CD4-positive, CD25-positive, alpha-beta regulatory T cell (primary cell): ENCODE results near the gene CALML3. TPM values are rescaled to one million over a fixed set of nuclear protein-coding genes. Genes with fewer than 3 reads are reported as not detected.
A peak's percentile ranks its signal among the peaks of the same experiment; 100 is the strongest.

Source experiments
- ATAC-seq, 2 donors: fragments of 150-1000 bp; cut with Tn5 transposase; one replicate each; pipeline ENCODE4 v1.10.0; 2021; ENCODE audit warnings: low read depth in 2 of 2, moderate number of reproducible peaks in 2 of 2, moderate library complexity in 1 of 2
- DNase-seq, 3 donors: peaks; one replicate each; pipeline versions ENCODE4 v3.0.0 to v3.0.0-alpha.2; 2012 to 2022; ENCODE audit warnings: mixed read lengths in 1 of 3
- H3K27ac ChIP-seq: one replicate; pipeline ENCODE4 v1.7.0; 2013; ENCODE audit warnings: mild to moderate bottlenecking, low read length; ENCODE audit not compliant: insufficient read depth, poor library complexity, severe bottlenecking
- H3K27me3 ChIP-seq: one replicate; pipeline ENCODE4 v1.7.0; 2013; ENCODE audit warnings: low read length; ENCODE audit not compliant: control insufficient read depth, insufficient read depth
- H3K36me3 ChIP-seq: one replicate; pipeline ENCODE4 v1.7.0; 2013; ENCODE audit warnings: mild to moderate bottlenecking, low read length, moderate library complexity; ENCODE audit not compliant: control insufficient read depth, insufficient read depth
- H3K4me1 ChIP-seq: 2 replicates; pipeline ENCODE4 v1.7.0; 2013; ENCODE audit warnings: mild to moderate bottlenecking, low read length; ENCODE audit not compliant: insufficient read depth, control insufficient read depth, poor library complexity, severe bottlenecking
- H3K4me3 ChIP-seq: one replicate; pipeline ENCODE4 v1.7.0; 2013; ENCODE audit warnings: low read depth, mild to moderate bottlenecking, low read length, moderate library complexity
- H3K9me3 ChIP-seq, 2 experiments: 1 replicate in 1 of 2; 2 replicates in 1 of 2; pipeline ENCODE4 v1.7.0; 2013; ENCODE audit warnings: low read length in 2 of 2, mild to moderate bottlenecking in 1 of 2, moderate library complexity in 1 of 2; ENCODE audit not compliant: control insufficient read depth in 2 of 2
- H3K27ac Mint-ChIP-seq, 3 donors: one replicate each; pipeline ENCODE4 v1.8.0; 2020 to 2022; ENCODE audit warnings: mild to moderate bottlenecking in 3 of 3, mixed read lengths in 3 of 3, moderate library complexity in 2 of 3
- H3K27me3 Mint-ChIP-seq: one replicate; pipeline ENCODE4 v1.8.0; 2022; ENCODE audit warnings: mild to moderate bottlenecking, mixed read lengths
- H3K36me3 Mint-ChIP-seq: one replicate; pipeline ENCODE4 v1.8.0; 2020; ENCODE audit warnings: mixed read lengths
- H3K4me1 Mint-ChIP-seq, 4 donors: one replicate each; pipeline ENCODE4 v1.8.0; 2020 to 2022; ENCODE audit warnings: mixed read lengths in 4 of 4, mild to moderate bottlenecking in 1 of 4
- H3K4me3 Mint-ChIP-seq, 4 donors: one replicate each; pipeline ENCODE4 v1.8.0; 2020 to 2022; ENCODE audit warnings: mild to moderate bottlenecking in 4 of 4, mixed read lengths in 4 of 4, moderate library complexity in 3 of 4
- H3K9me3 Mint-ChIP-seq, 7 donors: one replicate each; pipeline ENCODE4 v1.8.0; 2020 to 2022; ENCODE audit warnings: mixed read lengths in 7 of 7, mild to moderate bottlenecking in 3 of 7, moderate library complexity in 2 of 7
- polyA plus RNA-seq, 4 donors: library from polyadenylated mRNA; unstranded; fragments of 300-500 nt; fragmentation: Illumina TruSeq; gene quantifications; one replicate each; pipeline ENCODE4 v1.2.3, GENCODE V29; 2021
- total RNA-seq: library from RNA; stranded (reverse); gene quantifications from one replicate; pipeline ENCODE4 v1.2.3, GENCODE V29; 2022

The CALML3 gene
- total and polyA plus RNA-seq, 5 donors from 2014 or later, result not detected

- Histone ChIP-seq H3K36me3 (no peaks in the 10 kb centered on the region), H3K9me3 (no peaks in the 10 kb centered on the region), H3K4me3 (no peak overlapping the region), H3K27ac (no peak overlapping the region), H3K27me3 (no peaks in the 10 kb centered on the region), H3K4me1 (no peaks in the 10 kb centered on the region)
- peaks cover 0 to 2% (median 0%) of the 10 kb centered on the region in 7 donors for H3K9me3 Mint-ChIP-seq
- no peak for ATAC-seq
- no peak overlapping the region for H3K27ac Mint-ChIP-seq
- no peak for DNase-seq
- peaks cover 4% of the 10 kb centered on the region for H3K36me3 Mint-ChIP-seq
- peaks cover 0 to 2% (median under 1%) of the 10 kb centered on the region in 4 donors for H3K4me1 Mint-ChIP-seq
- H3K27me3 Mint-ChIP-seq, result peaks cover 1% of the 10 kb centered on the region
- H3K4me3 Mint-ChIP-seq, result peak overlapping the region in 1 of 4 donors; percentile 26
Observed at GRCh38 chr10:5573319-5573950, 48.7 kb downstream of the CALML3 start.

GRCh38 chr10:5573968-5574641 is 49.3 kb downstream of the CALML3 start:
- DNase-seq (no peak), ATAC-seq (no peak)
- Histone ChIP-seq H3K4me3 (no peak overlapping the region), H3K36me3 (no peaks in the 10 kb centered on the region), H3K27me3 (no peaks in the 10 kb centered on the region), H3K4me1 (no peaks in the 10 kb centered on the region), H3K9me3 (no peaks in the 10 kb centered on the region), H3K27ac (no peak overlapping the region)
- H3K27me3 Mint-ChIP-seq, result no peaks in the 10 kb centered on the region
- peaks cover 0 to 1% (median 0%) of the 10 kb centered on the region in 7 donors for H3K9me3 Mint-ChIP-seq
- peaks cover under 1% of the 10 kb centered on the region for H3K36me3 Mint-ChIP-seq
- peaks cover 0 to 2% (median 0%) of the 10 kb centered on the region in 4 donors for H3K4me1 Mint-ChIP-seq
- no peak overlapping the region for H3K27ac Mint-ChIP-seq
- no peak overlapping the region for H3K4me3 Mint-ChIP-seq

GRCh38 chr10:5574642-5575131 is 49.9 kb downstream of the CALML3 start:
- no peak for DNase-seq
- Histone ChIP-seq H3K36me3 (no peaks in the 10 kb centered on the region), H3K27me3 (no peaks in the 10 kb centered on the region), H3K4me1 (no peaks in the 10 kb centered on the region), H3K4me3 (no peak overlapping the region), H3K9me3 (no peaks in the 10 kb centered on the region), H3K27ac (no peak overlapping the region)
- Mint-ChIP-seq H3K4me1 (peaks cover 0 to 3% (median 1%) of the 10 kb centered on the region in 4 donors), H3K27me3 (no peaks in the 10 kb centered on the region), H3K36me3 (no peaks in the 10 kb centered on the region), H3K27ac (no peak overlapping the region), H3K9me3 (peaks cover 0 to 1% (median 0%) of the 10 kb centered on the region in 7 donors), H3K4me3 (no peak overlapping the region)
- no peak for ATAC-seq

- ATAC-seq, result no peak
- H3K36me3 ChIP-seq, result no peaks in the 10 kb centered on the region
- H3K27ac Mint-ChIP-seq, result no peak overlapping the region
- H3K27ac ChIP-seq, result no peak overlapping the region
- H3K4me3 ChIP-seq, result no peak overlapping the region
- no peaks in the 10 kb centered on the region for H3K27me3 ChIP-seq
- no peak for DNase-seq
- no peaks in the 10 kb centered on the region for H3K9me3 ChIP-seq
- no peaks in the 10 kb centered on the region for H3K27me3 Mint-ChIP-seq
- no peak overlapping the region for H3K4me3 Mint-ChIP-seq
- H3K4me1 Mint-ChIP-seq, result peaks cover 0 to 6% (median 1%) of the 10 kb centered on the region in 4 donors
- no peaks in the 10 kb centered on the region for H3K36me3 Mint-ChIP-seq
- peaks cover 0 to 1% (median 0%) of the 10 kb centered on the region in 7 donors for H3K9me3 Mint-ChIP-seq
- H3K4me1 ChIP-seq, result no peaks in the 10 kb centered on the region
Observed at GRCh38 chr10:5575144-5575481, 50.4 kb downstream of the CALML3 start.

- Histone ChIP-seq H3K36me3 (no peaks in the 10 kb centered on the region), H3K4me1 (no peaks in the 10 kb centered on the region), H3K9me3 (no peaks in the 10 kb centered on the region), H3K27me3 (no peaks in the 10 kb centered on the region), H3K27ac (no peak overlapping the region), H3K4me3 (no peak overlapping the region)
- no peak overlapping the region for H3K4me3 Mint-ChIP-seq
- peak overlapping the region in 1 of 3 donors; percentile 79 for H3K27ac Mint-ChIP-seq
- H3K4me1 Mint-ChIP-seq, result peaks cover 0 to 6% (median 1%) of the 10 kb centered on the region in 4 donors
- no peaks in the 10 kb centered on the region for H3K27me3 Mint-ChIP-seq
- H3K9me3 Mint-ChIP-seq, result peaks cover 0 to 1% (median 0%) of the 10 kb centered on the region in 7 donors
- H3K36me3 Mint-ChIP-seq, result no peaks in the 10 kb centered on the region
- DNase-seq (no peak), ATAC-seq (no peak)
Observed at GRCh38 chr10:5575482-5576153, 50.9 kb downstream of the CALML3 start.

GRCh38 chr10:5576154-5576748 is 51.5 kb downstream of the CALML3 start:
- Histone ChIP-seq H3K27ac (no peak overlapping the region), H3K27me3 (no peaks in the 10 kb centered on the region), H3K4me1 (no peaks in the 10 kb centered on the region), H3K36me3 (no peaks in the 10 kb centered on the region), H3K4me3 (no peak overlapping the region), H3K9me3 (no peaks in the 10 kb centered on the region)
- peaks cover 0 to 1% (median 0%) of the 10 kb centered on the region in 7 donors for H3K9me3 Mint-ChIP-seq
- no peaks in the 10 kb centered on the region for H3K36me3 Mint-ChIP-seq
- no peak overlapping the region for H3K27ac Mint-ChIP-seq
- no peak overlapping the region for H3K4me3 Mint-ChIP-seq
- DNase-seq (no peak), ATAC-seq (no peak)
- H3K4me1 Mint-ChIP-seq, result peaks cover 0 to 6% (median 1%) of the 10 kb centered on the region in 4 donors
- H3K27me3 Mint-ChIP-seq, result peaks cover under 1% of the 10 kb centered on the region
